SKM-1 (cell line): ENCODE results near the gene CORO7.
"Not testable (repeated sequence)": the region's sequence is repeated elsewhere in the genome, so short reads cannot be mapped to it uniquely, and the experiment has no call there.

ENCODE experiments used
- DNase-seq: peaks from one replicate; lab custom pipeline; 2025; ENCODE audit not compliant: unreplicated experiment; lab: John Stamatoyannopoulos, UW

The CORO7 gene

DNA sequence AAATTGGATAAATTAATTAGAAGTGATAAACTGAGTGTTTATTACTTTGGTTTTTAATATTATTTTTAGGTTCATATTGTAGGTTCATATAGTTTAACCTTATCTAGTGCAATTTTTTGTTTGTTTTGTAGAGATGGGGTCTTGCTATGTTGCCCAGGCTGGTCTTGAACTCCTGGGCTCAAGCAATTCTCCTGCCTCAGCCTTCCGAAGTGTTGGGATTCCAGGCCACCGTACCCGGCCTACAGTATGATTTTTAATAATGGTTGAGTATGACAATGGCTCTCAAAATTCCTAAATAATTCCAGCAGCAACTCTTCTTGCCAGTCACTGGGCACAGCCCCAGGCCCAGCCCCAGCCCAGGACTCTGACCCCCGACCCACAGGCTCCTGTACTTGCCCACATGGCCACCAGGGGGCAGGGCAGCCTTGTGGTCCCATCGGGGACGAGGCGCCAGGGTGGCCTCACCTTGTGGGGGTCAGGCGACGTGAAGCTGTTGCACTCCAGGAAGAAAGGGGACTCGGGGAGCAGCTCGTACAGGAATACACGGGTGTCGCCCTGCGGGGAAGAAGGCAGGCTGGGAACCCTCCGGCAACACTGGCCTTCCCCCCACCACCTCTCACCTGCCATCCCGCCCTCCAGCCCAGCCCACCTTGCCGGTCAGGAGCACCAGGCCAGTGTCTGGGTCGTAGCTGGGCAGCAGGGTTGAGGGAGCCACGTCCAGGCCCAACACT, 57.4 kb downstream of the CORO7 start:
- DNase-seq, result no peak

- no peak for DNase-seq
Observed at GRCh38 chr16:4358236-4358635, 58.2 kb downstream of the CORO7 start.

DNA sequence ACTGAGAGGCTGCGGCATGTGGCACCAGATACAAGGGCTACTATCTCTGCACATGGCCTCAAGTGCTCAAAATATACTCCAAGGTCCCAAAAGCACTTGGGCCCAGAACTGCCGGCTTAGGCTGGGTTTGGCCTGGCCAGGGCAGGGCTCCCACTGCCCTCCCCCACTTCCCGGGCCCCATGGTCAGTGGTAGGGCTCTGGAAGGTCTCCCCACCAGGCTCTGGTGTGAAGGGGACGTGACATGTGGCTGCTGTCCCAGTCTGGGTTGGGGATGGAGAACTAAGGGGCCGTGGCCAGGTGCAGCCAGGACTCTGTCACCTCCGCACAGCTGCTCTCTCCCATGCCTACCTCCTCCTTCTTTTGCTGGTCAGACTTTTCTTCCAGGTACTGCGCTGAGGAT, 59.6 kb downstream of the CORO7 start:
- DNase-seq, result no peak

DNA sequence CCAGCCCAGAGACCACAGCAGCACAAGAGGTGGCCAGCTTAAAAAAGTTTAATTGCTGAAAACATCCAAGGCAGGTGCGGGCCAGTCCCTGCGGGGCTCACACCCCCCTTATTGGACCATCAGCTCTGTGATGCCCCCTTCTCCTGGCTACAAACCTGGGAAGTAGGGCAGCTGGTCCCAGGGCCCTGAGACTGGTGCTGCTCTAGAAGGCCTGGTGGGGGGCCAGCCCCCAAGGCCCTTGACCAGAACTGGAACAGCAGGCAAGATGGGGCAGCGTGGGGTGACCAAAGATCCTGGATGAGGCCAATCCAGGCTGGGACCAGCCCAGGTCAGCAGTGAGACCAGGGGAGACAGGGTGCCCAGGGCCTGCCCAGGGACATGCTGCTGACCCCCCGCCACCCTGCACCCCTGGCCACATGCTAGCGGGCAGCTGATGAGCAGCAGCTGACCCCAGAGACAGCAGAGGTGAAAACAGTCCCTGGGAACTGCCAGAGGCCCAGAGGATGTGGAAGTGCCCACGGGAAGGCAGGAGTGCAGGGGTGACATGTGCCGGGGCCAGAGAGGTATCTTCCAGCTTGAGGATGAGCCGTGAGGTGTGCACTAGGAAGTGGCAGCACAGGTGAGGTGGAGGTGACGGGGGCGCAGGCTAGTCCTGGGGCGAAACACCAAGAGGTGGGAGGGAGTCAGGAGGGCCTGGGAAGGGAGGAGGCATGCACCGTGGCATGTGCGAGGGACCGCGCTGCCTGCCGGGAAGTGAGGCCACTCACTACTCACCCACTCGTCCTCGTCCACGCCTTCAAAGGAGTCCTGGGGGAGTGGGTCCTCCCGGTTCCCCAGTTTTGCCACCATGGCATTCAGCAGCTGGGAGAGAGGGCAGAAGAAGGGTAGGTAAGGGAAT, 61.6 kb downstream of the CORO7 start:
- DNase-seq, result no peak

DNA sequence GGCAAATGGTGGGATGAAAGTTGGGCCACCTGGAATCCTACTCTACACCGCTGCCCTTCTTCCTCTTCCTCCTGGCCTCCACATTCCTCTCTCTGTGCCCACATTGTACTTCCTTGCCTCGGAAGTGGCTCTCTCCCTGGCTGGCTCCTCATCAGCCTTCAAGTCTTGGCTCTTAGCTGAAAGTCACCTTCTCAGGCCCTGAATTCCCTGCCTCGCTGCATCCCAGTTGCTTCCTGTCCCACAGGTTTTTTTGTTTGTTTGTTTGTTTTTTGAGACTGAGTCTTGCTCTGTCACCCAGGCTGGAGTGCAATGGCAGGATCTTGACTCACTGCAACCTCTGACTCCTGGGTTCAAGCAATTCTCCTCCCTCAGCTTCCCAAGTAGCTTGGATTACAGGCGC, 62.7 kb downstream of the CORO7 start:
- no peak for DNase-seq

DNA sequence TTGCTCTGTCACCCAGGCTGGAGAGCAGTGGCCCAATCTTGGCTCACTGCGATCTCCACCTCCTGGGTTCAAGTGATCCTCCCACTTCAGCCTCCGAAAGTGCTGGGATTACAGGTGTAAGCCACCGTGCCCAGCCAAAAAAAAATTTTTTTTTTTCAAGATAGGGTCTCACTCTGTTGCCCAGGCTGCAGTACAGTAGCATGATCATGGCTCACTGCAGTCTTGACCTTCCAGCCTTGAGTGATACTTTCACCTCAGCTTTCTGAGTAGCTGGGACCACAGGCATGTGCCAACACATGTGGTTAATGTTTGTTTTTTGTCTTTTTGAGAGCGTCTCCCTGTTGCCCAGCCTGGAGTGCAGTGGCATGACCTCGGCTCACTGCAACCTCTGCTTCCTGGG, 63.6 kb downstream of the CORO7 start:
- DNase-seq, result no peak

DNA sequence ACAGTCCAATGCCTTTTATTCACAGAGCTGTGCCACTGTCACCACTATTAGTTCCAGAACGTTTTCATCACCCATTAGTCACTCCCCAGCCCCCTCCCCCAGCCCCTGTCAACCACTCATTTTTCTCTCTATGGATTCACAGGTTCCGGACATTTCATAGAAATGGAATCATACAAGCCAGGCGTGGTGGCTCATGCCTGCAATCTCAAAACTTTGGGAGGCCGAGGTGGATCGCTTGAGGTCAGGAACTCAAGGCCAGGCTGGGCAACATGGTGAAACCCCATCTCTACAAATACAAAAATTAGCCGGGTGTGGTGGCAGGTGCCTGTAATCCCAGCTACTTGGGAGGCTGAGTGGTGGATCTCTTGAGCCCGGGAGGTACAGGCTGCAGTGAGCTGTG, 64.5 kb downstream of the CORO7 start:
- no peak for DNase-seq

GRCh38 chr16:4350787-4351659, 65.4 kb downstream of the CORO7 start, which contains the start of gene PAM16:
PAM16 (minus strand) TSS chr16:4351321; CDS start chr16:4351234, 87 bp downstream.
- peak; percentile 90 for DNase-seq

- no peak for DNase-seq
Observed at GRCh38 chr16:4350365-4350786, 66.0 kb downstream of the CORO7 start.

GRCh38 chr16:4349332-4349731, 67.1 kb downstream of the CORO7 start:
- DNase-seq, result no peak

DNA sequence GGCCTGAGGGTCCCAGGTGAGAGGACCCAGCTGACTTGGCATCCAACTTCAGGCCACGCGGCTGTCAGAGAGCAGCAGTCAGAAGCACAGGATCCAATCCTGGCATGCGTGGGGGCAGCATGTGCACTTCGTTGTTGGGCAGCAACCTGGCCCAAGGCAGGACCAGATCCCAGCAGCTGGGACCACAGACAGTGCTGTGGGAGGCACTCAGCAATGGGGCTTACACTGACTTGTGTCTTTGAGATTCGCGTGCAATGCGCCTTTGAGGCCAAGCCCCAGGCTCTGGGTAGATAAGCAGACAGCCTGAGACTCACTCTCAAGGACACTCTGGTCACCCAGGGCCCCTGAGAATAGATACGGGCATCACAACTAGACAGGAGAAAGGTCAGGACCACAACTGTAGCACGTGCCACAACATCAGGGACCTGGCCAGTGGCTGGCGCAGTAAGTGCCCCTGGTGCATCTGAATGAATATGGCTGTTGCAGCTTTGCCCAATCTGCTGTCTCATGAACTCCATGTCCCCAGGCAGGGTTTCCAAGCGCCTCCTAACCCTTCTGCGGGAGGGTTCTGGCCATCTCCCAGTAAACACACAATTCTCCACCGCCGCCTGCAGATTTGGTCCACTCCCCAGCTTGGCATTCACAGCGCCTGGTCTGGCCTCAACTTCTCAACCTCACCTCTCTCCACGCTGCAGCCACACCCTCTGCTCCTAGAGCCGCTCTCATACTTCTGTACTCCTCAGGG, 68.5 kb downstream of the CORO7 start:
- no peak for DNase-seq

DNA sequence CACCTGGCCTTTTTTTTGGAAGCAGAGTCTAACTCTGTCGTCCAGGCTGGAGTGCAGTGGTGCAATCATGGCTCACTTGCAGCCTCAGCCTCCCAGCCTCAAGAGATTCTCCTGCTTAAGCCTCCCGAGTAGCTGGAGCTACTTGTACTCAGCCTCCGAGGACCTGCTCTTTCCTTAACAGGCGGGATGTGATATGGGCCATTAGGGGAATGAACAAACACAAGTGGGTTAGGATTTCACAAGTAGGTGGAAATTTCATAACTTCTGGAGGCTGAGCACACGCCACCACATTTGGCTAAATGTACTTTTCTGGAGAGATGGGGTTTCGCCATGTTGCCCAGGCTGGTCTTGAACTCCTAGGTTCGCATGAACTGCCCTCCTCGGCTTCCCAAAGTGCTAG, 69.4 kb downstream of the CORO7 start:
- peak; percentile 89 for DNase-seq

- DNase-seq, result peak; percentile 43
Observed at GRCh38 chr16:4345836-4346781, 70.3 kb downstream of the CORO7 start.

DNA sequence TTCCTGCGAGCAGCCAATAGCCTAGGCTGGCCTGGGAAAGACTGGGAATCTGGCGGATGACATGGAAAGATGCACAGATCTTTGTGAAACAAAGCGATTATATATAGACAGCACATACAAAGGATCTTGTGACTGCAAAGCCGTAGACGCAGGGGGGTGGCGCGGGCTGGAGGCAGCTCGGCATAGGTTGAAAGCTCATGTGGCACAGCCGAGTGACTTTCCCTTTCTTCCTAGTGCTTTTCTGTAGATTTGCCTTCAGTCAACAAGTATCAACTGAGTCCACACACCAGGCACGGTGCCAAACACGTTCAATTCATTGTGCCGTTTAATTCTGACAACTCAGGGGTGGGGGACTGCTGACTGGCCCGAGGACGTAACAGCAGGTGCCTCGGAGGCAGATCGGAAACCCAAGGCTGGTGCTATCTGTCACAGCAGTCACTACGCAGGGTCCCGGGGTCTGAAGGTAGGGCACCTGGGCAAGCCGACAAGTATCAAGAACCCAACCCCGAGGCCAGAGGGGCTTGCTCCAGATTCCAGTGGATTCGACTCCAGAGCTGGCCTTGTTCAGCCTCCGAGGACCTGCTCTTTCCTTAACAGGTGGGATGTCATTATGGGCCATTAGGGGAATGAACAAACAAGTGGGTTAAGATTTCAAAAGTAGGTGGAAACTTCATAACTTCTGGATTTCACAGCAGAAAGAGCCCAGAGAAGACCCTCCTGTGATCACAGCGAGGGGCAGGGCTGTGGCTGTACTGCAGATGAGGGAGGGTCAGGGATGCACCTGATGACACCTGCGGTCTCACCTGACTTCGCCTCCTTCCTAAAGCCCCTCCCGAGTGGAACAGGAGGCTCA, 71.2 kb downstream of the CORO7 start:
- DNase-seq, result no peak

DNA sequence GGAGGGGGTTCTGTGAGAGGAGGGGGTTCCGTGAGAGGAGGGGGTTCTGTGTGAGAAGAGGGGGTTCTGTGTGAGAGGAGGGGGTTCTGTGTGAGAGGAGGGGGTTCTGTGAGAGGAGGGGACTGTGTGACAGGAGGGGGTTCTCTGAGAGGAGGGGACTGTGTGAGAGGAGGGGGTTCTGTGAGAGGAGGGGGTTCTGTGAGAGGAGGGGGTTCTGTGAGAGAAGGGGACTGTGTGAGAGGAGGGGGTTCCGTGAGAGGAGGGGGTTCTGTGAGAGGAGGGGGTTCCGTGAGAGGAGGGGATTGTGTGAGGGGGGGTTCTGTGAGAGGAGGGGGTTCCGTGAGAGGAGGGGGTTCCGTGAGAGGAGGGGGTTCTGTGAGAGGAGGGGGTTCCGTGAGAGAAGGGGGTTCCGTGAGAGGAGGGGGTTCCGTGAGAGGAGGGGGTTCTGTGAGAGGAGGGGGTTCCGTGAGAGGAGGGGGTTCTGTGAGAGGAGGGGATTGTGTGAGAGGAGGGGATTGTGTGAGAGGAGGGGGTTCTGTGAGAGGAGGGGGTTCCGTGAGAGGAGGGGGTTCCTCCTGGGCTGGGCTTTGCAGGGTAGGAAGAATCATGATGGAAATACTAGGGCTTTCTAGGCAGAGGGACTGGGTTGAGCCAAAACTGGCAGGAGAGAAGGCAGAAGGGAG, 72.0 kb downstream of the CORO7 start:
- DNase-seq, result not testable (repeated sequence)

- DNase-seq, result no peak
Observed at GRCh38 chr16:4342866-4343744, 73.3 kb downstream of the CORO7 start.

DNA sequence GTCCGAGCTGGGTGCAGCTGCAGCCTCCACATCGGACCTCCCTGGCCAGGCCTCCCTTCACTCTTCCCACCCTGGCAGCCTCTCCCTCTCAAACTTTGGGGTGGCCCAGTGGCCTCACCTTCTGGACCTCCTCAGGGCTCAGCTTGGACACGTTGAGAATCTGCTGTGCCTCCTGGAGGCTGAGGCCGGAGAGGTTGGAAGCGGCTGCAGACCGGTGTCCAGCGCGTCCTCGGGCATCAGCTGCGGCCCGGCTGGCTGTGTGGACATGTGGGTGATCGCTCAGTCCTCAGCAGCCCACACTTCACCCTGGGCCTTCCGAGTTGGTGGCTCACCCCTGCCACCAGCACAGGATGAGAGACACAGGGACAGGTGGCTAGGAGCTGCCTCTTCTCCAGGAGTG, 75.1 kb downstream of the CORO7 start:
- no peak for DNase-seq
